HG03520 (cell line): ENCODE measurements around the gene NOL9.

Source experiments
- ATAC-seq: cut with Tn5 transposase; IDR thresholded peaks from one replicate; pipeline ENCODE4 v1.9.1; 2021; ENCODE audit warnings: mild to moderate bottlenecking, moderate library complexity; ENCODE audit not compliant: unreplicated experiment

Gene NOL9

DNA sequence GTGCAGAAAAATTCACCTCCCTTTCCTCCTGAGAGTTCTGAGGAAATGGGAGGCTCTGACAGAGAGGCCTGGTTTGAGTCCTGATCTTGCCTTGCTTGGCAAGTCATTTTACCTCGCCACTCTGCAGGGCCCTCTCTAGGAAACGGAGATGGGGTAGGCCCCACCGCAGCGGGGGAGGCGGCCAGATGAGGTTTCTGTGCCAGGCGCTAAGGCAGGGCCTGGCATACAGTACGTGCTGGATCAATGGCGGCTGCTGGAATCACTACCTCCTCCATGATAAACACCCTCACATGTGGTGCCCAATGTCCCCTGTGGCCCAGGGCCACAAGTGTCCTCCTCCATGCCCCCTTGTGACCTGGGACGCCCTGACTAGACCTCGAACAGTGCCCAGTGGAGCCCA lies 62.3 kb downstream of the NOL9 start:
- no peak for ATAC-seq

- ATAC-seq: no peak
These were observed 62.8 kb downstream of the NOL9 start, which contains the start of gene PLEKHG5 for GRCh38 chr1:6491480-6491962. Gene PLEKHG5 (minus strand): TSS chr1:6491667. CDS start chr1:6477571, 14,096 bp downstream.

DNA sequence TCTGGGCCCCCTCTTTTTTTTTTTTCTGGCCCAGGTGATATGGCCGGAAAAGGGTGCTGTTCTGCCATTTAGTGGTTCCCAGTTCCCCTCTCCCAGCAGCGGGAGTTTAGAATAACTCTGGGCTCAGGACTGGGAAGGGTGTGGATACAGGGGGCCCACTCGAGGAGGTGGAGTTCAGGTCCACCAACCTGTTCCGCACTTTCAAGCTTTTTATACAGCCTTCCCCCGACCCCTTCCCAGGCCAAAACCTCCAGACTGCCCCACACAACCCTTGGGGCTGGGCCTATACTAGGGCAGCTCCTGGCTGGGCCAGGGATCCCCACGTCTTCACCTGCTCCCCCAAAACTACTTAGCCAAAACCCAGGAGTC lies 63.2 kb downstream of the NOL9 start:
- no peak for ATAC-seq

DNA sequence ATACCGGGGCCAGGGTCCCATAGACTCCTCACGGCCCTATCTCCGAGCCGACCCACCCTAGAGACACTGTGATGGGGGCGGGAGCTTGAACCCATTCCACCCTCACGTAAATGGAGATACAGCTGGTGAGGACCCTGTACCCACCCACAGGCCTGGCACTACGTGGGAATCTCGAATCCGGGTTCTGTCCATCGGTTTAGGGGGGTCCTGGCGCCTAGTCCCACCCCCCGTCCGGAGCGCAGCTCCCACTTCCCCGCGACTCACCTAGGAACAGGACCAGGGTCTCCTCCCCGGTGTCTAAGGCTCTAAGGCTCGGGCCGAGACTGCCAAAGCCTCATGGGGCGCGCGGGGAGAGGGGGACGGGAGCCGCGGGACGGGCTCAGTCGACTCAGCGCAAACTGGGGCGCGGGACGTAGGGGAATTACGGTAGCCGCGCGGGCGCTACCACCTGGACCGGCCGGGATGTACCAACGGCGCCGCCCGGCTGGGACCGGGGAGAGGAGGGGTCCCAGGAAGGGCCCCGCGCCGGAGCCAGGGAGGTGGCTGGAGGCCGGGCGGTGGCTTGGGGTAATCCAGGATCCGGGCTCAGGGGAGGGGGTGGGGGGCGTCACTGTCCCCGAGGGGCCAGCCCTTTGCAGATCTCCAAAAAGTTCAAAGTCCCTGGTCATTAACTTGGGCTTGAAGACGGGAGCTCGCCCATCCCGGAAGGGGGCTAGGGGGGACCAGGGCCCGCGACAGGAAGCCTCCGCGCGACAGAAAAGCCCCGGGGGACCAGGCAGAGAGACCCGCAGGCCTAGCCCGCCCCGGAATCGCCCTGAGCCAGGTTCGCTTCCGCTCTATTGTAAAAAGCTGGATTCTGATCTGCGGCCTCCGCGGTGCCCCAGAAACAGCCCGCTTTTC lies 63.9 kb downstream of the NOL9 start:
- no peak for ATAC-seq

DNA sequence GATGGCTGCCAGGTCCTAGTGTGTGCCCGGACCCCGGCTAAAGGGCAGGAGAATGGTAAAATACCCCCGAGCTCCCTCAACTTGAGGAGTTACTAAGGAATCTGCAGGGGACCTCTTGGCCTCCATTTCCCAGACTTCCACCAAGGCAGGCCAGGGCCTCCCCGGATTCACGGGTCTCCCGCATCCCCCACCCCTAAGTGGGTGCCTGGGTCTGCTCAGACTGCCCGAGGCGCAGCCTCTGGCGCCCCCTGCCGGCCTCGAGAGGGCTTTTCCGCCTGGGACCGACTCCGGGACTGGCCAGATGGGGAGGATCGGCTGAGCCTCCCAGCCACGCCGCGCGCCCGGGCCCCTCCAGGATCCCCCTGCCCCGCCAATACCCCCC lies 64.5 kb downstream of the NOL9 start:
- ATAC-seq: no peak

DNA sequence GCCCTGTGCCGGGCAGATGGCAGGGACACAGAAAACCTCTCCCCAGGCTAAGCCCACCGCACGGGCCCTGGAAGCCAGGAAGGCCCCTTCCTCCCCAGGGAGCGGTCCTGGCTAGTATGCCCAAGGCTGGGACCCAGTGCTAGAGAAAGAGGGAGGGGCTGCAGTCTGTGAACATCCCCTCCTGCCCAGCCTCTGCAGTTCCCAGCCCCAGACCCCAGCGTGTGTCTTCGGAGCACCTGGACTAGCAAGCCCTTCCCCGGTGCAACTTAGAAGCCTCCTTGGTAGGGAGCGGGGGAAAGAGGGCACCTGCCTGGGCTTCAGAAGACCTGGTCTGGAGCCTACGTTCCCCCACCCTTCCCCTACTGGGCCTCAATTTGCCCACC lies 64.9 kb downstream of the NOL9 start:
- ATAC-seq: no peak

DNA sequence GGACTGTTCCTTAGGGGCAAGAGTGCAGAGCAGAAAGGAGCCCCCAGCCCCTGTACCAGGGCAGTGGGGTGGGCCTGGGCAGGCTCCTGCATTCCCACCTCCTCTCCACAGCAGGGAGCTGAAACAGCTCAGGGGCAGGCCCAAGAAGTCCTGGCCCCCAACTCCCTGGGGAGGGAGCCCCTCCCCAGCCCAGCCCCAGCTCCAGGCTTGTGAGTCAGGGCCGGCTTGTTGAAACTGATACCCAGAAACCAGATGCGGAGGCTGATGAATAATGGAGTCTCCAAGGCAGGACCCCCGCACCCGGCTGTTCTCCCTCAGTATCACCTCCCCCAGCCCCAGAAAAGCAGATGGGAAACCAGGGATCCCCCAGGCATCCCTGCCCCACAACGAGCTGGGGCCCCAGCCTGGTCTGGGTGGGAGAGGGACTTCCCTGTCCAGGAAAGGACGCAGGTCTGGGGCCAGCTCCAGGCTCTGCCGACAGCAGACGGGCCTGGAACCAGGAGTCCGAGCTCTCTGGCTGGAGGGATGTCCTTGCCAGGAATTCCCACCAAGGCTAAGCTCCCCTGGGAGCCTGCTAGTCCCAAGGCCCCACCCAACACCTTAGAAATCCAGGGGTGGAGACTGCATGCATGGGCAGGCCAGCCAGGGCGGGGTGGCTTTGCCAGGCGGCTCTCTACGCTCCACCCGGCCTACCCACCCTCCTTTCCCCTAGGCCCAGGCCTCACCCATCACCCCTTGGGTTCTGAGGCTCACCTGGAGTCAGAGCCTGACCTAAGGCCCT lies 65.5 kb downstream of the NOL9 start:
- no peak for ATAC-seq

GRCh38 chr1:6487804-6488484 lies 66.4 kb downstream of the NOL9 start:
- ATAC-seq: no peak

GRCh38 chr1:6486433-6487011 lies 67.8 kb downstream of the NOL9 start:
- no peak for ATAC-seq

- no peak for ATAC-seq
These were observed 68.9 kb downstream of the NOL9 start for GRCh38 chr1:6485168-6486101.

DNA sequence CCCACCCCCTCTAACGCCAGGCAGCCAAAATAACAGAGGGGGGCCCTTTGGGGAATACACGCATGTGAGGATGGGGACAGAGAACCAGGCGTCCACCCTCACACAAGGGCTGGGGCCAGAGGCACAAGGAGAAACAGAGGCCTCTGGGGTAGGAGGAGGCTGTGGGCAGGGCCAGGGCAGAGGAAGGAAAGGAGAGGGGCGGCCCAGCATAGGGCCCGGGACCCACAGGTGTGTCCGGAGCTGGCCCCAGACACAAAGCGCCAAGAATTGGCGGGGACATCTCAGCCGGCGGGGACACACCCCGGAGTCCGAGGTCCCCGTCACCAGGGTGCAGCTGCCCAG lies 69.5 kb downstream of the NOL9 start:
- ATAC-seq: no peak

DNA sequence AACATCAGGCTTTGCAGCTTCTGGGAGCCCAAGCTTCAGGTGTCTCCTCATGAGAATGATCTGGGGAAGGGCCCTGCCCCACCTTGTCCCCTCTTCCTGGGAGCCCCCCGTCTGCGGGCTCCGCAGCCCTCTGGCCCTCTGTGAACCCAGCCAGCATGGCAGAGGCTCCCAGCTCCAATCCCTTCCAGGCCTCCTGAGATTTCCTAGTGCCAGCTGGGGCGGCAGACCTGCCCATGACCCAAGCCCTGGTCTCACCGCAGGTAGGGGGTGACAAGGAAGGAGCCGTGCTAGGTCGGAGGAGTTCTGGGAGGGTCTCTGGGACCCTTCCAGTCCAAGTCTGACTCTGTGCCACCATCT lies 70.6 kb downstream of the NOL9 start:
- ATAC-seq: no peak

DNA sequence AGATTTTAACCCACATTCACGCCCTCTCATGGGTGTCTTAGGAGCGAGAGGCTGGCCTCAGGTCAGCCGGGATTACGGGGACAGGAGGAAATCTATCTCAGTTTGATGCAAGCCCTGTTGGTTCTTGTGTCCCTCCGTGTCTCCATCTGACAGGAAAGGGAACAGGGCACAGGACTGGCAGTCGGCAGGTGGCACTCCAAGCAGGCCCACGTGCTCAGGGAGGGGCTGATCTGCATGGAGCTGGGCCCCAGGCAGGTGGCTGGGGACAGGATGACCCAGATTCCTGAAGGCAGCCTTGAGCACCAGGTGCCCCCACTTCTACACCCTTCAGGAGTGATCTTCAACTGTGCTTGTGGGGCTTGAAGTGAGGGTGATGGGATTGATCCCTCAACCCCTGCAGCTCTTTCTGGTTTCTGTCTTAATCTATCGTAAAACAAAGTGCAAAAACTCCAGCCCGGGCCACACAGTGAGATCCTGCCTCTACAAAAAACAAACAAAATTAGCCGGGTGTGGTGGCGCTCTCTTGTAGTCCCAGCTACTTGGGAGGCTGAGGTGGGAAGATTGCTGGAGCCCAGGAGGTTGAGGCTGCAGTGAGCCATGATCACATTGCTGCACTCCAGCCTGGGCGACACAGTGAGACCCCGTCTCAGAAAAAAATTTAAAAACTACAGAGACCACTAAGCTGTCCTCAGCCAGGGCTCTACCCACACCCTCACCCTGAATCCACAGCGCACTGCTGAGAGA lies 71.1 kb downstream of the NOL9 start:
- ATAC-seq: no peak

DNA sequence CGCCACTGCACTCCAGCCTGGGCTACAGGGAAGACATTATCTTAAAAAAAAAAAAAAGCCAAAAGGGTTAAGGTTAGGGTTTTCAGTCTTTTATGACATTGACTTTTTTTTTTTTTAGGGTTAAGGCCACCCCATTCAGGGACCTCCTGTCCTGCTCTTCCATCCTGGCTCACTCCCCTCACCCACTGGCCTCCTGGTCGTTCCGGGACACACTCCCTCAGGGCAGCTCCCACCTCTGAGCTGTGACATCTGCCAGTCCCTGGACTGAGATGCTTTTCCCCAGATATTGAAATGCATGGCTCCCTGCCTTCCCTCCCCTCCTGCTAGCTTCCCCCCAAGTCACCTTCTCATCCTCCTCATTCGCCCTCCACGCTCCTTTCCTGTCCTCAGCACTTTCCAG lies 72.5 kb downstream of the NOL9 start:
- no peak for ATAC-seq

DNA sequence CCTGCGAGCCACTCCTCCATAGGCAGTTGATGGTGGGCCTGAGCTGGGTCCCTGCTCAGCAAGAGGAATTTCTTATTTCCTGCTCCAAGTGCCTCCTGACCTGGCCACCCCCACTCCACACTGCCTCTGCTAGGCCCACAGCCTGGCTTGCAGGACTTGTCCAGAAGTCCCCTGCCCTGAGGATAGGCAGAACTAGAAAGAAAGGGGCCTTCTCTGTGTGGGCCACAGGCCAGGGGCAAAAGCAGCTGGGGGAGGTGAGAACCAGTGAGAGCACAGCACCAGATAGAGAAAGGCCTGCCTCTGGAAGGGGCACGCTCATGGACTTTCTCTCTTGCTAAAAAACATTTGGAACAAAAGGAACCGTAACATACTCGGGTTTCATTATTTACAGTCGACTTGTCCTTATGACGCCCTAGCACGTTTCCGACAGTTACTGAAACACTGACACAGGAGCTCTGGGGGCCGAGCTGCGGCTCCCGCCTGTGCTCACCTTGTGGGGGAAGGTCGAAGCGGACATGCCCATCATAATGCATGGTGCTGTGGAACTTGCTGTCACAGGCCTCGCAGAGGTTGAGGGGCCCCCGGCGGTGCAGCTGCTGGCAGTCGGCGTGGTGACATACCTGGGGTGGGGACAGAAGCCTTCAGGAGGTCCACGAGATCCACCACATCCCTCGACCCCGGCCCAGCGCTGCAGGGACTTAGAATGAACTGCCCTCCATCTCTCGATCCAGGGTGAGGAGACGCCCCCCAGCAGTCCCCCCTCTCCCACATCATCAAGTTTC lies 77.1 kb downstream of the NOL9 start:
- ATAC-seq: no peak

- no peak for ATAC-seq
These were observed 77.8 kb downstream of the NOL9 start for GRCh38 chr1:6476483-6476882.

GRCh38 chr1:6475381-6476133 lies 78.8 kb downstream of the NOL9 start:
- ATAC-seq: no peak

DNA sequence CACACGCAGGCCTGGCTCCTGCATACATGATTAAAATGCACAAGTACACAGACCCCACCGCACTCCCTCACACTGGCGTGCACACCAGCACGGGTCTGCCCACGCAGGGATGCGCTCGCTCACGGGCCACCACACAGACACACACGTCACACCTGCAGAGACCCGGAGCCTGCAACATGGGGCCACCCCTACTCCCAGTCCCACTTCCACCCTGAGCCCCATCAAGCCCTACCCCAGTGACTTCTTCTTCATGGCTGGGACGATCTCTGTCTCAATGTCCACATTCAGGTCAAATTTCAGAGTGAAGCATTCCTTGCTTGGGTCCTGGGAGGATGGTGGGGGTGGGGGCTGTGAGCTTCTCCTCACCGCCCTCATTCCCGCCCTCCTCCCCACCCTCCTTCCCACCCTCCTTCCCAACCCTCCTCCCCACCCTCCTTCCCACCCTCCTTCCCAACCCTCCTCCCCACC lies 79.5 kb downstream of the NOL9 start:
- no peak for ATAC-seq
